HepG2 (cell line): ENCODE results near the gene NMUR1. TPM values are rescaled to one million over a fixed set of nuclear protein-coding genes. Genes with fewer than 3 reads are reported as not detected.
"Not testable (repeated sequence)": the region's sequence is repeated elsewhere in the genome, so short reads cannot be mapped to it uniquely, and the experiment has no call there.

Experiments used
- ATAC-seq: fragments of 200-7000 bp; cut with Tn5 transposase; 3 replicates; pipeline ENCODE4 v1.9.1; 2020; ENCODE audit warnings: mild to moderate bottlenecking, moderate library complexity
- BruUV-seq: library from RNA; stranded (reverse); fragments of 400-500 nt; replicated peaks from 2 replicates; lab custom pipeline; 2021; lab: Mats Ljungman, UMichigan
- CTCF ChIA-PET: fragments of 300-600 bp; formaldehyde crosslinking; extraction: SDS; loops from one replicate; lab custom pipeline; 2021; ENCODE audit warnings: low total read pairs, inconsistent platforms, low intra/inter-chr PET ratio; lab: Yijun Ruan, JAX
- POLR2A ChIA-PET: fragments of 350-600 bp; sonication (Branson Sonifier 250); formaldehyde crosslinking; loops from one replicate; lab custom pipeline; 2020; ENCODE audit warnings: antibody characterized with exemption, inconsistent platforms; lab: Yijun Ruan, JAX
- DNase-seq: peaks from one replicate; pipeline ENCODE4 v3.0.0-alpha.2; 2015; ENCODE audit warnings: low spot score
- FAIRE-seq: peaks from 3 replicates; lab custom pipeline; 2011; peaks lifted over from hg19 to GRCh38; lab: Jason Lieb, UNC
- H2AFZ ChIP-seq: one replicate; pipeline ENCODE4 v1.6.1; 2011; ENCODE audit warnings: low read length, inconsistent platforms
- H3K27ac ChIP-seq: fragments of 300-600 bp; 3 replicates; pipeline ENCODE4 v1.8.0; 2011; ENCODE audit warnings: mixed run types, mild to moderate bottlenecking, mixed read lengths, low read length, inconsistent platforms; ENCODE audit not compliant: insufficient read depth; ENCODE audit errors: extremely low read length
- H3K27me3 ChIP-seq, 2 experiments: fragments of 200-600 bp in 1 of 2; 2 replicates in 1 of 2; 3 replicates in 1 of 2; pipeline versions ENCODE4 v1.6.0 to v1.8.0; 2011; ENCODE audit warnings: low read length in 2 of 2, mild to moderate bottlenecking in 2 of 2, moderate library complexity in 2 of 2, inconsistent platforms in 1 of 2; ENCODE audit not compliant: insufficient read depth in 2 of 2, control insufficient read depth in 1 of 2
- H3K36me3 ChIP-seq, 2 experiments: fragments of 200-600 bp in 1 of 2; replicated peaks in 1 of 2; 2 replicates in 1 of 2; 3 replicates in 1 of 2; pipeline versions ENCODE4 v1.5.1 to v1.8.0; 2011; ENCODE audit warnings: low read length in 2 of 2, inconsistent platforms in 1 of 2; ENCODE audit not compliant: insufficient read depth in 2 of 2, control insufficient read depth in 1 of 2
- H3K4me1 ChIP-seq: 2 replicates; pipeline ENCODE4 v1.5.1; 2012; ENCODE audit warnings: low read length, inconsistent platforms; ENCODE audit not compliant: insufficient read depth
- H3K4me2 ChIP-seq: 2 replicates; pipeline ENCODE4 v1.6.0; 2011; ENCODE audit warnings: low read depth, low read length, inconsistent platforms
- H3K4me3 ChIP-seq, 3 experiments: fragments of 200-600 bp in 1 of 3; sonication (generic), shearing (Covaris generic) in 1 of 3; replicated peaks in 1 of 3; 2 replicates each; pipeline ENCODE4 v1.5.1; 2011 to 2016; ENCODE audit warnings: low read length in 3 of 3, inconsistent platforms in 2 of 3, low read depth in 2 of 3, mild to moderate bottlenecking in 2 of 3, control low read depth in 1 of 3, mixed read lengths in 1 of 3; ENCODE audit not compliant: insufficient read depth in 1 of 3
- H3K79me2 ChIP-seq: one replicate; pipeline ENCODE4 v1.6.1; 2011; ENCODE audit warnings: low read length, inconsistent platforms; ENCODE audit not compliant: insufficient read depth
- H3K9ac ChIP-seq: 2 replicates; pipeline ENCODE4 v1.6.0; 2011; ENCODE audit warnings: mild to moderate bottlenecking, low read depth, low read length, inconsistent platforms; ENCODE audit not compliant: insufficient read depth
- H3K9me3 ChIP-seq: 2 replicates; pipeline ENCODE4 v1.5.1; 2012; ENCODE audit warnings: mild to moderate bottlenecking, low read length
- H4K20me1 ChIP-seq: 2 replicates; pipeline ENCODE4 v1.6.0; 2011; ENCODE audit warnings: inconsistent platforms, mild to moderate bottlenecking, low read length, moderate library complexity; ENCODE audit not compliant: insufficient read depth
- ZNF329 ChIP-seq: sonication (generic); formaldehyde crosslinking; IDR thresholded peaks from 2 replicates; pipeline ENCODE4 v1.9.0; 2021; ENCODE audit warnings: low read depth, mild to moderate bottlenecking, missing genetic modification reagents
- ZZZ3 ChIP-seq: sonication (generic); formaldehyde crosslinking; IDR thresholded peaks from 2 replicates; pipeline ENCODE4 v1.4.0; 2020; ENCODE audit warnings: missing genetic modification reagents, mild to moderate bottlenecking, borderline replicate concordance
- WGBS: methylation state at CpG from one replicate; pipeline ENCODE4 v1.1.6; 2017; ENCODE audit warnings: low lambda C conversion rate; 5-methylcytosine and 5-hydroxymethylcytosine counted together
- in situ Hi-C: cut with HindIII; loops from 2 replicates; pipeline ENCODE4 v1.10.0; 2017; ENCODE audit warnings: low pct_unique_long_range_greater_than_20kb; ENCODE audit not compliant: extremely low pct_ligation_motif_present
- intact Hi-C: fragments of 100-400 bp; cut with micrococcal nuclease; formaldehyde crosslinking; loops from one replicate; pipeline ENCODE4 v1.10.0; 2022; ENCODE audit not compliant: unreplicated experiment
- polyA plus RNA-seq, 8 experiments: library from polyadenylated mRNA; depleted of rRNA in 3 of 8; stranded (reverse) in 7 of 8; unstranded in 1 of 8; fragments of >200 nt; fragmentation: Illumina TruSeq in 4 of 8; extraction: Trizol in 4 of 8; gene quantifications; 2 replicates each; pipeline versions ENCODE4 v1.2.1 to v1.2.3, GENCODE V29; 2011 to 2016; ENCODE audit warnings: low read depth in 4 of 8, missing spikeins in 1 of 8, mixed read lengths in 1 of 8; ENCODE audit not compliant: insufficient read depth in 1 of 8
- total RNA-seq, 5 experiments: library from RNA; depleted of rRNA; stranded (reverse); fragments of >200 nt; fragmentation: Illumina TruSeq; extraction: Trizol; gene quantifications; 2 replicates each; pipeline ENCODE4 v1.2.3, GENCODE V29; 2016; ENCODE audit warnings: low read depth in 1 of 5
- TF ChIP-seq, protein P1 (sequence below): sonication (generic); formaldehyde crosslinking; IDR thresholded peaks from 2 replicates; pipeline ENCODE4 v1.5.1; 2020; ENCODE audit warnings: mild to moderate bottlenecking, missing genetic modification reagents, borderline replicate concordance

The NMUR1 gene
- total and polyA plus RNA-seq, 2 of the 13 experiments (the other 11 are each of a cell fraction or from before 2014, with no cell fraction given) = not detected

DNA sequence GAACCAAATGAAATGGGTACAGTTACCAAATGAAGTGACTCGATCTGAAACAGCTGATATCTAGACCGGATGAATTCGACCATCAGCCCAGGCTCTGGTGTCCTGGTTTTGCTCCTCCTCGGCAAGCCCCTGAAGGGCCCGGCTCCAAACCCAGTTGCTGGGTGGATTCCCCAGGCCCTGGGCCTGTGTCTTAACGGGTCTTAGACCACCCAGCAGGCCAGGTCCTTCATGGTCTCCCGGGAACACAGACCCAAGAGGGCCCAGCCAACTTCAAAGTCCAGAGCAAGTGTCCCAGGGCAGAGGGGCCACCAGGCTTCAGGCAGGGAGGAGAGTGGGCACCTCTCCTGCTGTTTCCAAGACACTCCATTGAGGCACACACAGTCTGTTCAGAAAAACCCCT lies 26.7 kb upstream of the NMUR1 start (continued):
- TF ChIP-seq, protein P1, sequence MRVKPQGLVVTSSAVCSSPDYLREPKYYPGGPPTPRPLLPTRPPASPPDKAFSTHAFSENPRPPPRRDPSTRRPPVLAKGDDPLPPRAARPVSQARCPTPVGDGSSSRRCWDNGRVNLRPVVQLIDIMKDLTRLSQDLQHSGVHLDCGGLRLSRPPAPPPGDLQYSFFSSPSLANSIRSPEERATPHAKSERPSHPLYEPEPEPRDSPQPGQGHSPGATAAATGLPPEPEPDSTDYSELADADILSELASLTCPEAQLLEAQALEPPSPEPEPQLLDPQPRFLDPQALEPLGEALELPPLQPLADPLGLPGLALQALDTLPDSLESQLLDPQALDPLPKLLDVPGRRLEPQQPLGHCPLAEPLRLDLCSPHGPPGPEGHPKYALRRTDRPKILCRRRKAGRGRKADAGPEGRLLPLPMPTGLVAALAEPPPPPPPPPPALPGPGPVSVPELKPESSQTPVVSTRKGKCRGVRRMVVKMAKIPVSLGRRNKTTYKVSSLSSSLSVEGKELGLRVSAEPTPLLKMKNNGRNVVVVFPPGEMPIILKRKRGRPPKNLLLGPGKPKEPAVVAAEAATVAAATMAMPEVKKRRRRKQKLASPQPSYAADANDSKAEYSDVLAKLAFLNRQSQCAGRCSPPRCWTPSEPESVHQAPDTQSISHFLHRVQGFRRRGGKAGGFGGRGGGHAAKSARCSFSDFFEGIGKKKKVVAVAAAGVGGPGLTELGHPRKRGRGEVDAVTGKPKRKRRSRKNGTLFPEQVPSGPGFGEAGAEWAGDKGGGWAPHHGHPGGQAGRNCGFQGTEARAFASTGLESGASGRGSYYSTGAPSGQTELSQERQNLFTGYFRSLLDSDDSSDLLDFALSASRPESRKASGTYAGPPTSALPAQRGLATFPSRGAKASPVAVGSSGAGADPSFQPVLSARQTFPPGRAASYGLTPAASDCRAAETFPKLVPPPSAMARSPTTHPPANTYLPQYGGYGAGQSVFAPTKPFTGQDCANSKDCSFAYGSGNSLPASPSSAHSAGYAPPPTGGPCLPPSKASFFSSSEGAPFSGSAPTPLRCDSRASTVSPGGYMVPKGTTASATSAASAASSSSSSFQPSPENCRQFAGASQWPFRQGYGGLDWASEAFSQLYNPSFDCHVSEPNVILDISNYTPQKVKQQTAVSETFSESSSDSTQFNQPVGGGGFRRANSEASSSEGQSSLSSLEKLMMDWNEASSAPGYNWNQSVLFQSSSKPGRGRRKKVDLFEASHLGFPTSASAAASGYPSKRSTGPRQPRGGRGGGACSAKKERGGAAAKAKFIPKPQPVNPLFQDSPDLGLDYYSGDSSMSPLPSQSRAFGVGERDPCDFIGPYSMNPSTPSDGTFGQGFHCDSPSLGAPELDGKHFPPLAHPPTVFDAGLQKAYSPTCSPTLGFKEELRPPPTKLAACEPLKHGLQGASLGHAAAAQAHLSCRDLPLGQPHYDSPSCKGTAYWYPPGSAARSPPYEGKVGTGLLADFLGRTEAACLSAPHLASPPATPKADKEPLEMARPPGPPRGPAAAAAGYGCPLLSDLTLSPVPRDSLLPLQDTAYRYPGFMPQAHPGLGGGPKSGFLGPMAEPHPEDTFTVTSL (CRISPR knock-in tag) = no peak
- TF ChIP-seq ZZZ3 (CRISPR knock-in tag) = no peak
- no peak for TF ChIP-seq ZNF329

DNA sequence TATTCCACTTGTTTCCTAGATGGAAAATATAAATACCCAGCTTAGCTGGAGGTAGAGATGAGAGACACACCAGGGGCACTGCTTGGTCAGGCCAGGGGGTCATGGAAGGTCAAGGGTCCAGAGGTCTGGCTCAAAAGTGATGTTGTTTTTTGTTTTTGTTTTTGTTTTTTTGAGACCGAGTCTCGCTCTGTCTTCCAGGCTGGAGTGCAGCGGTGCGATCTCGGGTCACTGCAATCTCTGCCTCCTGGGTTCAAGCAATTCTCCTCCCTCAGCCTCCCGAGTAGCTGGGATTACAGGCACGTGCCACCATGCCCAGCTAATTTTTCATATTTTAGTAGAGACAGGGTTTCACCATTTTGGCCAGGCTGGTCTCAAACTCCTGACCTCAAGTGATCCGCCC lies 26.3 kb upstream of the NMUR1 start:
- in situ Hi-C loops = loop anchor here (5.0 kb wide), 1 partner anchor 74 kb away; no protein-coding TSS in a partner anchor
- intact Hi-C loops, H3K36me3 ChIP-seq, H3K9ac ChIP-seq, ATAC-seq, H3K27ac ChIP-seq, H3K4me3 ChIP-seq, DNase-seq, H3K79me2 ChIP-seq, H3K27me3 ChIP-seq, H2AFZ ChIP-seq, H4K20me1 ChIP-seq, FAIRE-seq, H3K4me2 ChIP-seq, POLR2A ChIA-PET, BruUV-seq: not testable (repeated sequence)
- WGBS = 62% methylated on average over 8 of the region's 8 CpGs
- CTCF ChIA-PET = interaction anchor here (2.9 kb wide), 1 partner anchor 26 kb away, joined by 18 read pairs; the partner anchor contains the start of gene NMUR1
- Histone ChIP-seq H3K9me3 (peaks cover 12% of the 10 kb centered on the region), H3K4me1 (0 out of 2 replicates have a peak, but pooled peaks cover 11% of the 10 kb centered on the region)
